AG09309 (cell line): ENCODE data around the gene PPP4R4.

Experiments used
- DNase-seq: peaks from one replicate; pipeline ENCODE4 v3.0.0-alpha.2; 2010; ENCODE audit warnings: low read depth
- H3K4me3 ChIP-seq: 2 replicates; pipeline ENCODE4 v1.5.1; 2011; ENCODE audit warnings: mild to moderate bottlenecking, low read depth, low read length, moderate library complexity; ENCODE audit not compliant: control insufficient read depth
- CTCF ChIP-seq: IDR thresholded peaks from 2 replicates; pipeline ENCODE4 v1.5.1; 2011; ENCODE audit warnings: mild to moderate bottlenecking, low read depth, low read length, inconsistent platforms; ENCODE audit not compliant: insufficient read depth, control insufficient read depth; ENCODE audit errors: missing control alignments

The PPP4R4 gene, protein sequence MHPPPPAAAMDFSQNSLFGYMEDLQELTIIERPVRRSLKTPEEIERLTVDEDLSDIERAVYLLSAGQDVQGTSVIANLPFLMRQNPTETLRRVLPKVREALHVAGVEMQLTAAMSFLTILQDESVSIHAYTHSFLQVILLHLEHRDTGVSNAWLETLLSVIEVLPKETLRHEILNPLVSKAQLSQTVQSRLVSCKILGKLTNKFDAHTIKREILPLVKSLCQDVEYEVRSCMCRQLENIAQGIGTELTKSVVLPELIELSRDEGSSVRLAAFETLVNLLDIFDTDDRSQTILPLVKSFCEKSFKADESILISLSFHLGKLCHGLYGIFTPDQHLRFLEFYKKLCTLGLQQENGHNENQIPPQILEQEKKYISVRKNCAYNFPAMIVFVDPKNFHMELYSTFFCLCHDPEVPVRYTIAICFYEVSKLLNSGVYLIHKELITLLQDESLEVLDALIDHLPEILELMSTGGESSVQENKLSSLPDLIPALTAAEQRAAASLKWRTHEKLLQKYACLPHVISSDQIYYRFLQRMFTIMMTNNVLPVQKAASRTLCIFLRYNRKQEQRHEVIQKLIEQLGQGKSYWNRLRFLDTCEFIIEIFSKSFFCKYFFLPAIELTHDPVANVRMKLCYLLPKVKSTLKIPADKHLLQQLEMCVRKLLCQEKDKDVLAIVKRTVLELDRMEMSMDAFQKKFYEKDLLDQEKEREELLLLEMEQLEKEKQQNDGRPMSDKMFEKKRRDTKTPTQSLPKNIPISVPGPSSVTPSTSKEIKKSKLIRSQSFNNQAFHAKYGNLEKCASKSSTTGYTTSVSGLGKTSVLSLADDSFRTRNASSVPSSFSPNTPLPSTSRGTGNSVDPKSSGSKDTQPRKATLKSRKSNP

DNA sequence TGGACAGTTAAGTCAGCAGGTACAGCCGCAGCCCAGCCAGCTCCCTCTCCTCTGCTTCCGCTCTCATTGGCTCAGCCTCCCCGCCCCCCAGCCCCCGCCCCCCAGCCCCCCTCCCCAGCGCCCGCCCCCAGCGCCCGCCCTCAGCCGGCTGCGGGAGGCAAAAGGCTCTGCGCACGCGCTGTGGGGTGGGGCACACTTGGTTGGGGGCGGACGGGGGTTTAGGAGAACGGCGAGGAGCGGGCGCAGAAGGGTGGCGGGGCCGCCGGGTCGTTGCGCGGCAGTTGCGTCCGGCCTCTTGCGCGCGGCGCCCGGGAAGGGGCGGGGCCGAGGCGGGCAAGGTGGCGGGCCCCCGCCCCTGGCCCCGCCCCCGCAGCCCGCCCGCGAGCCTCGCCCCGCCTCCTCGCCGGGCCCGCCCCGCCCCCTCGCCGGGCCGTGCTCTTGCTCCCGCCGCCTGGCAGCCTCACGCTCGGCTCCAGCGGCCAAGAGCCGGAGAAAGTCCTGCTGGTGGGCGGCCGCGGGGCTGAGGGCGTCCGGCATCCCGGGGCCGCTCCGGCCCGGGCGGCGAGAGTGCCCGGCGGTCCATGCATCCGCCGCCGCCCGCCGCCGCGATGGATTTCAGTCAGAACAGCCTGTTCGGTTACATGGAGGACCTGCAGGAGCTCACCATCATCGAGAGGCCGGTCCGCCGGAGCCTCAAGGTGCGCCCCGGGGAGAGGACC, at the start of gene PPP4R4:
TSS of gene PPP4R4 (plus strand) at position 438 of the 719 bp plus-strand sequence. CDS start at position 582, 144 bp downstream.
- TF ChIP-seq CTCF: no peak

DNA sequence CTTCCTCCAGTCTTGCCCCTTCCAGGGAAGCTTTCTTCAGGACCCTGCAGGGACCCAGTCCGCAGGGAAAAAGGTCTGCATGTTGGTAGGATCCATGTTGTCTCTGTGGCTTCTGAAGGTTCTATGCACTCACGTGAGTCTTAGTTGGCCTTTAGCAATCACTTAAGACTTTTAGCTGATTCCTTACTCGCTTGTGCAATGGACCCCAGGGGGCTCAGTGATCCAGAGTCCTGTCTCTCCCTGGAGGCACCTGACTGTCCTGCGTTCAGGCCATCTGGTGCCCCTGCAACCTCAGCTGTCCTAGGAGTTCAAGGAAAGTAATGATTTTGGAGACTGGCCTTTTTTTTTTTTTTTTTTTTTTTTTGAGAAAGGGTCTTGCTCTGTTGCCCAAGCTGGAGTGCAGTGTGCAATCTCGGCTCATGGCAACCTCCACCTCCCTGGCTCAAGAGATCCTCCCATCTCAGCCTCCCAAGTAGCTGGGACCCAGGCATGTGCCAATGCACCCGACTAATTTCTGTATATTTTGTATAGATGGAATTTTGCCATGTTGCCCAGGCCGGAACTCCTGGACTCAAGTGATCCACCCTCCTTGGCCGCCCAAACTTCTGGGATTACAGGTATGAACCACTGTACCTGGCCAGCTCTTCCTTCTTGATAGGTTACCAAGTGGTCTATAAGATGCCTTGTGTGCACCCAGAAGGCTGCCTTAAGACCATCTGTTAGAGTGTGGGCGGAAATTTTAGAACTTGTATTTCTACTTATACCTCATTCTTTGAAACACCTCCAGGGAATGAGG, 49.3 kb upstream of the PPP4R4 start:
- TF ChIP-seq CTCF: no peak
- DNase-seq: no peak
- no peak overlapping the region for H3K4me3 ChIP-seq

More for the DNA sequence above, at the start of gene PPP4R4:
- no peak for DNase-seq
- H3K4me3 ChIP-seq: peak within 1 kb of the TSS; percentile 65

- no peak for TF ChIP-seq CTCF
- H3K4me3 ChIP-seq: no peak overlapping the region
- DNase-seq: no peak
These were observed 48.3 kb upstream of the PPP4R4 start for GRCh38 chr14:94125659-94126418.

- DNase-seq: no peak
- no peak overlapping the region for H3K4me3 ChIP-seq
- TF ChIP-seq CTCF: no peak
These were observed 47.8 kb upstream of the PPP4R4 start for GRCh38 chr14:94126419-94126677.

- no peak for DNase-seq
- no peak overlapping the region for H3K4me3 ChIP-seq
- TF ChIP-seq CTCF: no peak
These were observed 47.3 kb upstream of the PPP4R4 start for GRCh38 chr14:94126800-94127199.

DNA sequence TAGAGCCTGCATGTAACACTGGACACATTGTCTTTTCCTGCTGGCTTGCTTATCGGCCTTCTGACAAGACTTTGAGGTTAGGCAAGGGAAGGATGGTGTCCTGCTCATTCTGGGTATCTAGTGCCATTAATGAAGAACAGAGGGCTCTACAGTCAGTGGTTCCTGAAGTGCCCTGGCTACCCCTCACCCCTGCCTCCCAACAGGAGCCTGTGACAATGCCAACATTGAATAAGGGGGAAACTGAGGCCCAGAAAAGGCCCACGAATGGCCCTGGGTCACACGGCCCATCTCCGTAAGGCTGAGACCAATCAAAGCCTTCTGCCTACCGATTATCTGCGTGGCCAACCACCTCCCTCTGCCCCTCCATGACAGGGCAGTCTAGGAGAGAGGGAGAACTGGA, 46.8 kb upstream of the PPP4R4 start:
- H3K4me3 ChIP-seq: no peak overlapping the region
- DNase-seq: no peak
- no peak for TF ChIP-seq CTCF
